ENCODE measurements around the gene TUBAL3.

- TF ChIP-seq ZFX (IDR thresholded peaks at IDR 0.05; ENCODE audit: borderline replicate concordance) (no peak), CTCF (IDR thresholded peaks at IDR 0.05) (no peak)
These were observed 38.4 kb upstream of the TUBAL3 start for GRCh38 chr10:5442990-5443370.

All from 22Rv1 (cell line).